HCT116 (cell line): ENCODE data around the gene AQP1. TPM values are rescaled to one million over a fixed set of nuclear protein-coding genes. Genes with fewer than 3 reads are reported as not detected.

Experiments
- ATAC-seq: fragments of 200-7000 bp; cut with Tn5 transposase; 2 replicates; pipeline ENCODE4 v1.9.1; 2020; ENCODE audit warnings: mild to moderate bottlenecking, moderate library complexity
- BruUV-seq: library from RNA; stranded (reverse); fragments of 400-500 nt; replicated peaks from 2 replicates; lab custom pipeline; 2021; lab: Mats Ljungman, UMichigan
- CTCF ChIA-PET: fragments of 300-600 bp; sonication (Branson Sonifier 250); formaldehyde crosslinking; loops from one replicate; lab custom pipeline; 2021; ENCODE audit warnings: antibody characterized with exemption; lab: Charles Lee
- POLR2A ChIA-PET: fragments of 300-600, 350-600 bp; sonication (Branson Sonifier 250); formaldehyde crosslinking; loops from one replicate; lab custom pipeline; 2021; ENCODE audit warnings: antibody characterized with exemption; lab: Charles Lee
- RAD21 ChIA-PET, 2 experiments: fragments of 300-600 bp; sonication (Branson Sonifier 250); formaldehyde crosslinking; loops; one replicate each; lab custom pipeline; 2023; ENCODE audit warnings: low total read pairs in 2 of 2; ENCODE audit not compliant: uncharacterized antibody in 2 of 2, unreplicated experiment in 2 of 2, low non-redundant PET in 1 of 2; lab: Charles Lee
- DNase-seq: peaks from one replicate; pipeline ENCODE4 v3.0.0-alpha.2; 2010; ENCODE audit warnings: low read depth, low spot score
- H2AFZ ChIP-seq: fragments of 200-600 bp; shearing (Covaris generic), sonication (generic); 2 replicates; pipeline ENCODE4 v1.6.1; 2017; ENCODE audit warnings: low read depth, mixed run types, mixed read lengths, antibody characterized with exemption, low read length; ENCODE audit not compliant: poor library complexity, severe bottlenecking
- H3K27ac ChIP-seq: 2 replicates; pipeline ENCODE4 v1.5.1; 2012; ENCODE audit warnings: low read depth, low read length
- H3K27me3 ChIP-seq: fragments of 200-600 bp; sonication (generic); 2 replicates; pipeline ENCODE4 v1.6.1; 2016; ENCODE audit warnings: mixed run types, low read length, mixed read lengths; ENCODE audit not compliant: insufficient read depth
- H3K36me3 ChIP-seq, 2 experiments: fragments of 200-500 bp in 1 of 2; fragments of 200-600 bp in 1 of 2; sonication (Bioruptor generic) in 1 of 2; sonication (generic) in 1 of 2; 2 replicates each; pipeline versions ENCODE4 v1.5.1 to v1.6.1; 2014 to 2016; ENCODE audit warnings: low read length in 2 of 2, inconsistent platforms in 1 of 2, mixed read lengths in 1 of 2, mixed run types in 1 of 2; ENCODE audit not compliant: insufficient read depth in 2 of 2, control insufficient read depth in 1 of 2
- H3K4me1 ChIP-seq, 2 experiments: fragments of 200-600 bp in 1 of 2; sonication (generic) in 1 of 2; 2 replicates each; pipeline versions ENCODE4 v1.5.1 to v1.6.1; 2012 to 2017; ENCODE audit warnings: low read length in 2 of 2, inconsistent platforms in 1 of 2, mild to moderate bottlenecking in 1 of 2, mixed read lengths in 1 of 2, mixed run types in 1 of 2, moderate library complexity in 1 of 2; ENCODE audit not compliant: insufficient read depth in 2 of 2, control insufficient read depth in 1 of 2
- H3K4me2 ChIP-seq: fragments of 200-600 bp; sonication (generic); 2 replicates; pipeline ENCODE4 v1.6.1; 2017; ENCODE audit warnings: mixed run types, low read length, mixed read lengths
- H3K4me3 ChIP-seq, 2 experiments: fragments of 200-600 bp in 1 of 2; sonication (generic) in 1 of 2; replicated peaks in 1 of 2; 2 replicates each; pipeline ENCODE4 v1.5.1; 2011 to 2016; ENCODE audit warnings: low read length in 2 of 2, control low read depth in 1 of 2, low read depth in 1 of 2, mild to moderate bottlenecking in 1 of 2, mixed read lengths in 1 of 2, mixed run types in 1 of 2
- H3K79me2 ChIP-seq: fragments of 200-600 bp; sonication (generic); 2 replicates; pipeline ENCODE4 v1.6.1; 2017; ENCODE audit warnings: mild to moderate bottlenecking, mixed run types, low read length, moderate library complexity, mixed read lengths; ENCODE audit not compliant: insufficient read depth
- H3K9ac ChIP-seq: fragments of 200-600 bp; sonication (generic); 2 replicates; pipeline ENCODE4 v1.6.1; 2016; ENCODE audit warnings: low read length, mixed read lengths
- H3K9me2 ChIP-seq: fragments of 200-600 bp; sonication (generic), shearing (Covaris generic); 2 replicates; pipeline ENCODE4 v1.6.1; 2017; ENCODE audit warnings: mixed run types, mild to moderate bottlenecking, moderate library complexity; ENCODE audit not compliant: insufficient read depth
- H3K9me3 ChIP-seq, 2 experiments: fragments of 200-500 bp in 1 of 2; fragments of 200-600 bp in 1 of 2; sonication (Bioruptor generic) in 1 of 2; sonication (generic) in 1 of 2; 2 replicates each; pipeline ENCODE4 v1.6.1; 2014 to 2017; ENCODE audit warnings: low read length in 2 of 2, mixed read lengths in 2 of 2, inconsistent platforms in 1 of 2, low read depth in 1 of 2, mild to moderate bottlenecking in 1 of 2, mixed run types in 1 of 2, moderate library complexity in 1 of 2; ENCODE audit not compliant: control insufficient read depth in 1 of 2, insufficient read depth in 1 of 2
- H4K20me1 ChIP-seq: fragments of 200-600 bp; sonication (generic), shearing (Covaris generic); 2 replicates; pipeline ENCODE4 v1.6.1; 2017; ENCODE audit warnings: mixed run types, mild to moderate bottlenecking, moderate library complexity; ENCODE audit not compliant: insufficient read depth
- ATF3 ChIP-seq: IDR thresholded peaks from 2 replicates; pipeline ENCODE4 v1.6.1; 2012
- CBX3 ChIP-seq: IDR thresholded peaks from 2 replicates; pipeline ENCODE4 v1.6.1; 2012; ENCODE audit warnings: low read depth
- CTCF ChIP-seq, 3 experiments: fragments of 200-600 bp in 1 of 3; sonication (generic) in 1 of 3; IDR thresholded peaks in 2 of 3; conservative IDR thresholded peaks in 1 of 3; 2 replicates each; pipeline ENCODE4 v1.5.1; 2012 to 2017; ENCODE audit warnings: low read depth in 2 of 3, low read length in 2 of 3, antibody characterized with exemption in 1 of 3, borderline replicate concordance in 1 of 3, control low read depth in 1 of 3, mild to moderate bottlenecking in 1 of 3, mixed read lengths in 1 of 3, mixed run types in 1 of 3, moderate library complexity in 1 of 3; ENCODE audit not compliant: insufficient read depth in 1 of 3
- EGR1 ChIP-seq: IDR thresholded peaks from 2 replicates; pipeline ENCODE4 v1.6.1; 2012; ENCODE audit warnings: low read depth
- EZH2phosphoT487 ChIP-seq: fragments of 200-600 bp; IDR thresholded peaks from 2 replicates; pipeline ENCODE4 v1.6.1; 2018; ENCODE audit warnings: antibody characterized with exemption, borderline replicate concordance
- FOSL1 ChIP-seq: IDR thresholded peaks from 2 replicates; pipeline ENCODE4 v1.6.1; 2012; ENCODE audit warnings: low read depth
- JUND ChIP-seq: IDR thresholded peaks from 2 replicates; pipeline ENCODE4 v1.6.1; 2012
- MAX ChIP-seq: IDR thresholded peaks from 2 replicates; pipeline ENCODE4 v1.6.1; 2012
- POLR2A ChIP-seq: IDR thresholded peaks from 2 replicates; pipeline ENCODE4 v1.7.0; 2011; ENCODE audit warnings: borderline replicate concordance; ENCODE audit not compliant: insufficient read depth, insufficient read length; ENCODE audit errors: extremely low read depth
- POLR2AphosphoS5 ChIP-seq: IDR thresholded peaks from 2 replicates; pipeline ENCODE4 v1.6.1; 2011; ENCODE audit warnings: mild to moderate bottlenecking, low read depth, low read length, moderate library complexity
- RAD21 ChIP-seq: IDR thresholded peaks from 2 replicates; pipeline ENCODE4 v1.6.1; 2012; ENCODE audit warnings: low read depth, mild to moderate bottlenecking
- SIN3A ChIP-seq: IDR thresholded peaks from 2 replicates; pipeline ENCODE4 v1.6.1; 2012; ENCODE audit warnings: low read depth
- SP1 ChIP-seq: IDR thresholded peaks from 2 replicates; pipeline ENCODE4 v1.6.1; 2012; ENCODE audit warnings: low read depth
- SRF ChIP-seq: IDR thresholded peaks from 2 replicates; pipeline ENCODE4 v1.6.1; 2012; ENCODE audit warnings: low read depth
- ZNF274 ChIP-seq: fragments of 200-500 bp; sonication (Bioruptor generic); IDR thresholded peaks from 2 replicates; pipeline ENCODE4 v1.6.1; 2014; ENCODE audit warnings: mild to moderate bottlenecking, low read depth, low read length, inconsistent platforms
- intact Hi-C: fragments of 100-400 bp; cut with micrococcal nuclease; formaldehyde crosslinking; loops from 2 replicates; pipeline ENCODE4 v1.10.0; 2022
- total RNA-seq: library from RNA; stranded (reverse); gene quantifications from one replicate; pipeline ENCODE4 v1.2.1, GENCODE V29; 2021; ENCODE audit not compliant: unreplicated experiment

Gene AQP1
- total RNA-seq, 1 experiment from 2014 or later, result 2.0 TPM

GRCh38 chr7:30896783-30897637, 14.6 kb upstream of the AQP1 start:
- Histone ChIP-seq H3K4me3 (no peak overlapping the region), H3K4me2 (no peak overlapping the region), H3K4me1 (peaks cover 0 to 3% of the 10 kb centered on the region in 2 experiments; a peak in 1 of 4 replicates), H3K9me2 (no peaks in the 10 kb centered on the region), H3K27me3 (no peaks in the 10 kb centered on the region), H3K36me3 (no peaks in the 10 kb centered on the region), H3K9ac (no peak overlapping the region), H3K9me3 (no peaks in the 10 kb centered on the region), H4K20me1 (no peaks in the 10 kb centered on the region), H3K79me2 (no peaks in the 10 kb centered on the region), H3K27ac (no peak overlapping the region), H2AFZ (no peak overlapping the region)
- RAD21 ChIA-PET, result no interaction called here
- POLR2A ChIA-PET, result no interaction called here
- no TSS peak for BruUV-seq
- TF ChIP-seq SRF (no peak), EGR1 (no peak), RAD21 (no peak), ATF3 (no peak), CBX3 (no peak), POLR2AphosphoS5 (no peak), JUND (no peak), SIN3A (no peak), POLR2A (no peak), FOSL1 (no peak)
- CTCF ChIA-PET, result interaction anchor here (1.3 kb wide), 1 partner anchor 42 kb away, joined by 3 read pairs; no protein-coding TSS in a partner anchor
- intact Hi-C loops, result no loop called here
- DNase-seq, result no peak
- no peak for ATAC-seq

- TF ChIP-seq CTCF (IDR thresholded peaks at IDR 0.05 in 2 of 3, conservative IDR thresholded peaks at IDR 0.05 in 1 of 3; ENCODE audit: borderline replicate concordance in 1 of 3, insufficient read depth in 1 of 3, low read depth in 2 of 3, low read length in 2 of 3), result no peak
- no peak for TF ChIP-seq EGR1
- TF ChIP-seq SP1, result no peak
- no peak for TF ChIP-seq EZH2phosphoT487
- TF ChIP-seq MAX, result no peak
- TF ChIP-seq ZNF274, result no peak
- Histone ChIP-seq H3K27me3 (no peaks in the 10 kb centered on the region), H3K9me2 (no peaks in the 10 kb centered on the region), H3K36me3 (no peaks in the 10 kb centered on the region), H2AFZ (no peak overlapping the region), H3K9ac (no peak overlapping the region), H3K4me1 (peaks cover 0 to 3% of the 10 kb centered on the region in 2 experiments; a peak in 1 of 4 replicates), H3K79me2 (no peaks in the 10 kb centered on the region), H4K20me1 (no peaks in the 10 kb centered on the region), H3K4me2 (no peak overlapping the region), H3K27ac (no peak overlapping the region), H3K4me3 (no peak overlapping the region), H3K9me3 (no peaks in the 10 kb centered on the region)
- BruUV-seq, result no TSS peak
- ATAC-seq, result no peak
- CTCF ChIA-PET, result interaction anchor here (1.3 kb wide), 1 partner anchor 41 kb away, joined by 3 read pairs; no protein-coding TSS in a partner anchor
- RAD21 ChIA-PET, result no interaction called here
- DNase-seq, result no peak
- POLR2A ChIA-PET, result interaction anchor here (0.7 kb wide), 1 partner anchor 763 kb away, joined by 4 read pairs; the partner anchor contains the start of gene MTURN
- intact Hi-C loops, result no loop called here
Observed at GRCh38 chr7:30897770-30898169, 13.9 kb upstream of the AQP1 start.
